IPS-NIHi7 (cell line): ENCODE results near the gene TAX1BP1.

Experiments
- DNase-seq: peaks from one replicate; pipeline ENCODE4 v3.0.0; 2012; ENCODE audit warnings: mixed read lengths; ENCODE audit errors: extremely low spot score

The TAX1BP1 gene

GRCh38 chr7:27781188-27781587 is 41.2 kb downstream of the TAX1BP1 start:
- no peak for DNase-seq

- DNase-seq: no peak
These were observed 42.9 kb downstream of the TAX1BP1 start for GRCh38 chr7:27782849-27783248.

GRCh38 chr7:27784399-27785053 is 44.6 kb downstream of the TAX1BP1 start:
- DNase-seq: peak; percentile 21

- DNase-seq: no peak
These were observed 48.5 kb downstream of the TAX1BP1 start for GRCh38 chr7:27788437-27788836.

- no peak for DNase-seq
These were observed 53.8 kb downstream of the TAX1BP1 start for GRCh38 chr7:27793780-27794179.

- DNase-seq: no peak
These were observed 56.0 kb downstream of the TAX1BP1 start for GRCh38 chr7:27795977-27796376.

GRCh38 chr7:27799212-27799611 is 59.2 kb downstream of the TAX1BP1 start:
- DNase-seq: no peak

- DNase-seq: no peak
These were observed 63.0 kb downstream of the TAX1BP1 start for GRCh38 chr7:27802999-27803398.

GRCh38 chr7:27804139-27804538 is 64.2 kb downstream of the TAX1BP1 start:
- no peak for DNase-seq

- no peak for DNase-seq
These were observed 68.7 kb downstream of the TAX1BP1 start for GRCh38 chr7:27808626-27809025.

GRCh38 chr7:27810186-27810585 is 70.2 kb downstream of the TAX1BP1 start:
- no peak for DNase-seq

- no peak for DNase-seq
These were observed 72.7 kb downstream of the TAX1BP1 start for GRCh38 chr7:27812706-27813105.

- DNase-seq: no peak
These were observed 82.3 kb downstream of the TAX1BP1 start for GRCh38 chr7:27822245-27822644.

- no peak for DNase-seq
These were observed 85.9 kb downstream of the TAX1BP1 start for GRCh38 chr7:27825891-27826290.

- no peak for DNase-seq
These were observed 86.4 kb downstream of the TAX1BP1 start for GRCh38 chr7:27826357-27826756.

GRCh38 chr7:27834179-27834921 is 94.4 kb downstream of the TAX1BP1 start:
- no peak for DNase-seq

- DNase-seq: no peak
These were observed 95.4 kb downstream of the TAX1BP1 start for GRCh38 chr7:27835376-27835775.

GRCh38 chr7:27836536-27836935 is 96.6 kb downstream of the TAX1BP1 start:
- DNase-seq: no peak

- no peak for DNase-seq
These were observed 99.1 kb downstream of the TAX1BP1 start for GRCh38 chr7:27839099-27839498.

- DNase-seq: no peak
These were observed 100.4 kb downstream of the TAX1BP1 start for GRCh38 chr7:27840313-27840712.

GRCh38 chr7:27840760-27841364 is 100.9 kb downstream of the TAX1BP1 start:
- DNase-seq: no peak

- DNase-seq: no peak
These were observed 102.2 kb downstream of the TAX1BP1 start for GRCh38 chr7:27842094-27842692.

GRCh38 chr7:27842851-27843250 is 102.9 kb downstream of the TAX1BP1 start:
- no peak for DNase-seq
